PFSK-1 (cell line): ENCODE data around the gene WDR70.

Source experiments
- FOXP2 ChIP-seq: optimal IDR thresholded peaks from 2 replicates; pipeline ENCODE3; 2011; ENCODE audit warnings: borderline replicate concordance, control low read depth, inconsistent platforms; ENCODE audit not compliant: insufficient read depth; ENCODE audit errors: extremely low read length, extremely low read depth
- POLR2AphosphoS5 ChIP-seq: IDR thresholded peaks from 2 replicates; pipeline ENCODE4 v1.6.1; 2012; ENCODE audit warnings: low read depth, mild to moderate bottlenecking, control low read depth, low read length, moderate library complexity
- REST ChIP-seq, 2 experiments: IDR thresholded peaks; 2 replicates each; pipeline versions ENCODE4 v1.6.1 to v1.8.0; 2011 to 2012; ENCODE audit warnings: low read depth in 2 of 2, low read length in 2 of 2, control low read depth in 1 of 2, inconsistent platforms in 1 of 2, mild to moderate bottlenecking in 1 of 2, moderate library complexity in 1 of 2; ENCODE audit not compliant: insufficient read depth in 1 of 2
- SIN3A ChIP-seq: IDR thresholded peaks from 2 replicates; pipeline ENCODE4 v1.6.1; 2012; ENCODE audit warnings: mild to moderate bottlenecking, low read length, moderate library complexity, borderline replicate concordance; ENCODE audit not compliant: insufficient read depth
- TAF1 ChIP-seq: IDR thresholded peaks from 2 replicates; pipeline ENCODE4 v1.6.1; 2012; ENCODE audit warnings: low read length, control low read depth, borderline replicate concordance; ENCODE audit not compliant: insufficient read depth

The WDR70 gene

GRCh38 chr5:37787742-37788141 is 408.6 kb downstream of the WDR70 start:
- TF ChIP-seq SIN3A (no peak), FOXP2 (no peak), TAF1 (no peak), POLR2AphosphoS5 (no peak), REST (IDR thresholded peaks at IDR 0.05; ENCODE audit: insufficient read depth in 1 of 2, low read depth in 2 of 2, low read length in 2 of 2) (no peak)

- TF ChIP-seq SIN3A (no peak), POLR2AphosphoS5 (no peak), FOXP2 (no peak), REST (IDR thresholded peaks at IDR 0.05; ENCODE audit: insufficient read depth in 1 of 2, low read depth in 2 of 2, low read length in 2 of 2) (no peak), TAF1 (no peak)
Observed at GRCh38 chr5:37789991-37790390, 410.9 kb downstream of the WDR70 start.

- TF ChIP-seq TAF1 (no peak), REST (IDR thresholded peaks at IDR 0.05; ENCODE audit: insufficient read depth in 1 of 2, low read depth in 2 of 2, low read length in 2 of 2) (no peak), POLR2AphosphoS5 (no peak), SIN3A (no peak), FOXP2 (no peak)
Observed at GRCh38 chr5:37791321-37791720, 412.2 kb downstream of the WDR70 start.

GRCh38 chr5:37792975-37793631 is 414.0 kb downstream of the WDR70 start:
- no peak for TF ChIP-seq SIN3A
- no peak for TF ChIP-seq FOXP2
- TF ChIP-seq REST (IDR thresholded peaks at IDR 0.05; ENCODE audit: insufficient read depth in 1 of 2, low read depth in 2 of 2, low read length in 2 of 2), result no peak
- TF ChIP-seq TAF1, result no peak
- TF ChIP-seq POLR2AphosphoS5, result no peak
